RWPE1 (cell line): ENCODE measurements around the gene PILRA.
A peak's percentile ranks its signal among the peaks of the same experiment; 100 is the strongest.

Experiments
- CTCF ChIA-PET: fragments of 350-600 bp; sonication (Branson Sonifier 250); formaldehyde crosslinking; extraction: SDS; loops from one replicate; lab custom pipeline; 2021; lab: Yijun Ruan, JAX
- POLR2A ChIA-PET: fragments of 400-600 bp; formaldehyde crosslinking; extraction: SDS; loops from one replicate; lab custom pipeline; 2020; ENCODE audit warnings: antibody characterized with exemption; ENCODE audit not compliant: low non-redundant PET; lab: Yijun Ruan, JAX
- DNase-seq: peaks from one replicate; pipeline ENCODE4 v3.0.0; 2012; ENCODE audit warnings: low spot score
- H3K27ac ChIP-seq: fragments of 450-650 bp; 2 replicates; pipeline ENCODE4 v1.5.1; 2017
- TF ChIP-seq, protein P1 (sequence below): fragments of 450-650 bp; conservative IDR thresholded peaks from 2 replicates; pipeline ENCODE4 v1.5.1; 2017; ENCODE audit warnings: low read depth, mild to moderate bottlenecking

PILRA gene

DNA sequence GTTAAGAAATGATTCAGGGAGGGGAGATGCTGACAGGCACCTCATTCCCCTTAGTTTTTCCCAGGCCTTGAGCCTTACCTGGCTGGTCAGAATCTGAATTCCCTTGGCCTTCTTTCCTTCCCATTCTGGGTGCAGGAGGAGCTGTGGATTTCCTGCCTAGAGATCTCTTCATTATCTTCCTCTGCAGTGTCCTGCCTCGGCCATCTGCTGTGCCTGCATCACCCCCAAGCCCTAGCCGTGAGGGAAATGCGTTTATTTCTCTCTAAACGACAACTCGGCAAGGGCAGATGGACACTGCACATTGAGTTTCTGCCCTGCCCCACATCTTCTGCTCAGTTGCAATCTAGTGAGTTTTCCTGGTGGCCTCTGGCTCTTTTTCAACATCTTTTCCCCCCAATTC, 28.5 kb downstream of the PILRA start:
- H3K27ac ChIP-seq = no peak overlapping the region
- POLR2A ChIA-PET = no interaction called here
- no peak for DNase-seq
- CTCF ChIA-PET = interaction anchor here (0.6 to 0.7 kb wide), 3 partner anchors 8 to 272 kb away, joined by 3 to 4 read pairs (median 4); no protein-coding TSS in a partner anchor
- TF ChIP-seq, protein P1, sequence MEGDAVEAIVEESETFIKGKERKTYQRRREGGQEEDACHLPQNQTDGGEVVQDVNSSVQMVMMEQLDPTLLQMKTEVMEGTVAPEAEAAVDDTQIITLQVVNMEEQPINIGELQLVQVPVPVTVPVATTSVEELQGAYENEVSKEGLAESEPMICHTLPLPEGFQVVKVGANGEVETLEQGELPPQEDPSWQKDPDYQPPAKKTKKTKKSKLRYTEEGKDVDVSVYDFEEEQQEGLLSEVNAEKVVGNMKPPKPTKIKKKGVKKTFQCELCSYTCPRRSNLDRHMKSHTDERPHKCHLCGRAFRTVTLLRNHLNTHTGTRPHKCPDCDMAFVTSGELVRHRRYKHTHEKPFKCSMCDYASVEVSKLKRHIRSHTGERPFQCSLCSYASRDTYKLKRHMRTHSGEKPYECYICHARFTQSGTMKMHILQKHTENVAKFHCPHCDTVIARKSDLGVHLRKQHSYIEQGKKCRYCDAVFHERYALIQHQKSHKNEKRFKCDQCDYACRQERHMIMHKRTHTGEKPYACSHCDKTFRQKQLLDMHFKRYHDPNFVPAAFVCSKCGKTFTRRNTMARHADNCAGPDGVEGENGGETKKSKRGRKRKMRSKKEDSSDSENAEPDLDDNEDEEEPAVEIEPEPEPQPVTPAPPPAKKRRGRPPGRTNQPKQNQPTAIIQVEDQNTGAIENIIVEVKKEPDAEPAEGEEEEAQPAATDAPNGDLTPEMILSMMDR = no peak

DNA sequence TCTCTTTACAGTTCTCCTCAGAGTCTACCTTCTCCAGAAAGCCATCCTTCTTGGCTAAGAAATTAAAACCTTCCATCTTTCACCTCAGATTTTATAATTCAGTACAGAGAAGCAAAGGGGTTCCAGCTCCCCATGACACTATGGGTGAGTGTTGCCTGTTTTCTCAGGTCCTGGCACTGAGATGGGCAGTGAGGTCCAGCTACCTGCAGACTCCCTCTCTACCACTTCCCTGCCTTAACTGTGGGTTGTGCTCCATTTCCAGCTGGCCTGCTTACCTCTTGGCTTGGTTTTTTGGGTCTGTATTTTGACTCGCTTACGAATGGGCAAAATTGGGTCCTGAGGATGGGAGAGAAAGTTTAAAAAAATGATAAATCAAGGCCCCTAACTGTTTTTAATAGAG, 29.0 kb downstream of the PILRA start:
- ChIA-PET POLR2A (no interaction called here), CTCF (interaction anchor here (0.6 to 0.7 kb wide), 3 partner anchors 8 to 272 kb away, joined by 3 to 4 read pairs (median 4); no protein-coding TSS in a partner anchor)
- no peak overlapping the region for H3K27ac ChIP-seq
- DNase-seq = no peak
- TF ChIP-seq, protein P1 = no peak

DNA sequence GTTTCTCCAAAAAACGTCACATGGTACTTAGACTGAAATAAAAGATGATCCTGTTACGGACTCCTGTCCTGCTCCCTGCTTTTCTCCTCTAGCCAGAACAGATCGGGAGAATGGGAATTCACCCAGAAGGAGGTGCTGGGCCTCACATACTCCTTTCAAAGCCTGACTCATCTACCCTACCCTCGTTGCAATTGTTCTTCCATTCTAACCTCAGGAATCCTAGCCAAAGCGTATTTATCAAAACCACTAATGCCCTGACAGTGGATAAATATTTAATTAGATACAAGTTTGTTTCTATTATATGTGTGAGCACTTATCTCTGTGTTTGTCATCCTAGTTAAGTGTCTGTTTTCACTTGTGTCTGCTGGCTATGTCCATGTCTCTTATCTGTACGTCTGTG, 33.5 kb downstream of the PILRA start:
- DNase-seq = no peak
- ChIA-PET POLR2A (no interaction called here), CTCF (interaction anchor here (0.6 to 1.3 kb wide), 6 partner anchors 9 to 300 kb away, joined by 3 to 7 read pairs (median 4); no protein-coding TSS in a partner anchor)
- no peak overlapping the region for H3K27ac ChIP-seq
- TF ChIP-seq, protein P1 = no peak

DNA sequence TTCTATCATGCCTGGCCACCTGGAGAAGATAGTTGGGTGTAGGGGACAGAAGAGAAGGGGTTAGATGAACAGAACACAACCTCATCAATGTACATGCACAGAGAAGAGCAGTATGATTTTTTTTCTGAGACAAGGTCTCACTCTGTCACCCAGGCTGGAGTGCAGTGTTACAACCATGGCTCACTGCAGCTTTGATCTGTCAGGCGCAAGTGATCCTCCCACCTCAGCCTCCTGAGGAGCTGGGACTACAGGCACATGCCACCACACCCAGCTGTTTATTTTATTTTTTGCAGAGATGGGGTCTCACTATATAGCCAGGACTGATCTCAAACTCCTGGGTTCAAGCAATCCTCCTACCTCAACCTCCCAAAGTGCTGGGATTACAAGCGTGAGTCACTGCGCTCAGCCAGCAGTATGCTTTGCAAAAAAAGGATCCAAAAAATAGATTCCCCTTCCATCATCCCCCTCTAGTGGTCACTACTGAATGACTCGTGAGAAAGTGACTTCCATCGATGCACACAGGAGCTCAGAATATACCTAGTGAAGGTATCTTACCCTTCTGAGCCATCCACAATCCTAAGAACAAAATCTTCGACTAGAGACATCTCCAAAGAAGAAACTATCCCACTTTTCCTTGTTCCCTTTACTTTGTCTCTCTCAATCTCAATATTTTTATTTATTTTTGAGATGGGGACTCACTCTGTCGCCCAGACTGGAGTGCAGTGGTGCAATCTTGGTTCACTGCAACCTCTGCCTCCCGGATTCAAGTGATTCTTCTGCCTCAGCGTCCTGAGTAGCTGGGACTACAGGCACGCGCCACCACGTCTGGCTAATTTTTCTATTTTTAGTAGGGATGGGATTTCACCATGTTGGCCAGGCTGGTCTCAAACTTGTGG, 34.2 kb downstream of the PILRA start:
- TF ChIP-seq, protein P1 = peak; percentile 84
- ChIA-PET CTCF (interaction anchor here (0.6 to 1.3 kb wide), 16 partner anchors 9 to 301 kb away, joined by 3 to 7 read pairs (median 4); no protein-coding TSS in a partner anchor), POLR2A (no interaction called here)
- no peak overlapping the region for H3K27ac ChIP-seq
- DNase-seq = peak; percentile 78

DNA sequence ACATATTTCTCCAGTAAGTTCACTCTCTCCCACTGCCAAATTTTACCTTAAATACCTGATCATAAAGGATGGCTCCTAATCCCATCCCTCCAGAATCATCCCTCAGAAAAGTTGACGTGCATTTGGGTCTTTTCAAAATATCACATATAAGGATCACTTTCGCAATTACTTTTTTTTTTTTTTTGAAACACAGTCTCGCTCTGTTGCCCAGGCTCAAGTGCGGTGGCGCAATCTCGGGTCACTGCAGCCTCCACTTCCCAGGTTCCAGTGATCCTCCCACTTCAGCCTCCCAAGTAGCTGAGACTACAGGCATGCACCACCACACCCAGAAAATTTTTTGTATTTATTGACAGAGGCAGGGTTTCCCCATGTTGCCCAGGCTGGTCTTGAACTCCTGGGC, 37.8 kb downstream of the PILRA start:
- ChIA-PET CTCF (no interaction called here), POLR2A (no interaction called here)
- no peak overlapping the region for H3K27ac ChIP-seq
- TF ChIP-seq, protein P1 = no peak
- no peak for DNase-seq

DNA sequence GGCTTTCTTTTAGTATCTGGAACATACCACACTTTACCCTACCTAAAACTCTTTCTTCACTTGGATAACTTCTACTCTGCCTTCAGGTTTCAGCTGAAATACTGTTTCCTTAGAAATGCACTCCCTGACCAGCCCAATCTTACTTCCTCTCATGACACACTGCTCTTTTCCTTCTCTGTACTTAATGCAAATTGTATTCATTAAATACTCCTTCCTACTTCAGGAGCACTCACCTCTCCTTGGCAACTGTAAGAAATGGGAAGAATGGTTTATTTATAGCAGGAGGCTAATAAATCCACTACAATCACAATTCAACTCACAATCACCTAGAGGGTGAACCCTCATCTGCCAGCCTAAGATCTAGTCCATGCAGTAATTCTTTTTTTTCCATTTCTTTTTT, 40.1 kb downstream of the PILRA start:
- no peak for DNase-seq
- ChIA-PET POLR2A (no interaction called here), CTCF (no interaction called here)
- TF ChIP-seq, protein P1 = no peak
- no peak overlapping the region for H3K27ac ChIP-seq
